GM10248 (cell line): Measurements from ENCODE around the gene PVR.
"Not testable (repeated sequence)": the region's sequence is repeated elsewhere in the genome, so short reads cannot be mapped to it uniquely, and the experiment has no call there.

Source experiments
- CTCF ChIA-PET: fragments of 300-600 bp; sonication (Branson Sonifier 250); formaldehyde crosslinking; extraction: SDS; loops from one replicate; lab custom pipeline; 2021; ENCODE audit warnings: antibody characterized with exemption; lab: Yijun Ruan, JAX
- POLR2A ChIA-PET: fragments of 350-650 bp; sonication (Branson Sonifier 250); formaldehyde crosslinking; extraction: SDS; loops from one replicate; lab custom pipeline; 2020; ENCODE audit warnings: antibody characterized with exemption; lab: Yijun Ruan, JAX
- DNase-seq: peaks from one replicate; pipeline ENCODE4 v3.0.0; 2012; ENCODE audit errors: extremely low spot score
- TF ChIP-seq, protein P1 (sequence below): IDR thresholded peaks from 2 replicates; pipeline ENCODE4 v1.5.1; 2012; ENCODE audit warnings: mild to moderate bottlenecking, low read depth; ENCODE audit errors: extremely low read depth, missing control alignments, control extremely low read depth

Gene PVR

DNA sequence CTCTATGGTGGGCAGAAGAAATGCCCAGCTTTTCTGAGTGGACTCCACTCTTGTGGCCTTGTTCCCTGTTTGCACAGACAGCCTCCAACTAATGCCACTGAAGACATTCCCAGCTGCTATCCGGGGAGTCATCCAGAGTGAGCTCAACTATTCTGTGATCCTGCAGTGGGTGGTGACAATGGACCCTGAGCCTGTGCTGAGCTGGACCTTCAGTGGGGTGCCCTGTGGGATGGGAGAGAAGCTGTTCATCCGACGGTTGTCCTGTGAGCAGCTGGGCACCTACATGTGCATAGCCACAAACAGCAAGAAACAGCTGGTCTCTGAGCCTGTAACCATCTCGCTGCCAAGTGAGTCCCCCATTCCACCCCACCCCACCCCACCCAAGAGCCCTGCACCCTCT is 20.1 kb upstream of the PVR start:
- ChIA-PET CTCF (no interaction called here), POLR2A (no interaction called here)
- no peak for DNase-seq
- TF ChIP-seq, protein P1, sequence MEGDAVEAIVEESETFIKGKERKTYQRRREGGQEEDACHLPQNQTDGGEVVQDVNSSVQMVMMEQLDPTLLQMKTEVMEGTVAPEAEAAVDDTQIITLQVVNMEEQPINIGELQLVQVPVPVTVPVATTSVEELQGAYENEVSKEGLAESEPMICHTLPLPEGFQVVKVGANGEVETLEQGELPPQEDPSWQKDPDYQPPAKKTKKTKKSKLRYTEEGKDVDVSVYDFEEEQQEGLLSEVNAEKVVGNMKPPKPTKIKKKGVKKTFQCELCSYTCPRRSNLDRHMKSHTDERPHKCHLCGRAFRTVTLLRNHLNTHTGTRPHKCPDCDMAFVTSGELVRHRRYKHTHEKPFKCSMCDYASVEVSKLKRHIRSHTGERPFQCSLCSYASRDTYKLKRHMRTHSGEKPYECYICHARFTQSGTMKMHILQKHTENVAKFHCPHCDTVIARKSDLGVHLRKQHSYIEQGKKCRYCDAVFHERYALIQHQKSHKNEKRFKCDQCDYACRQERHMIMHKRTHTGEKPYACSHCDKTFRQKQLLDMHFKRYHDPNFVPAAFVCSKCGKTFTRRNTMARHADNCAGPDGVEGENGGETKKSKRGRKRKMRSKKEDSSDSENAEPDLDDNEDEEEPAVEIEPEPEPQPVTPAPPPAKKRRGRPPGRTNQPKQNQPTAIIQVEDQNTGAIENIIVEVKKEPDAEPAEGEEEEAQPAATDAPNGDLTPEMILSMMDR: no peak

DNA sequence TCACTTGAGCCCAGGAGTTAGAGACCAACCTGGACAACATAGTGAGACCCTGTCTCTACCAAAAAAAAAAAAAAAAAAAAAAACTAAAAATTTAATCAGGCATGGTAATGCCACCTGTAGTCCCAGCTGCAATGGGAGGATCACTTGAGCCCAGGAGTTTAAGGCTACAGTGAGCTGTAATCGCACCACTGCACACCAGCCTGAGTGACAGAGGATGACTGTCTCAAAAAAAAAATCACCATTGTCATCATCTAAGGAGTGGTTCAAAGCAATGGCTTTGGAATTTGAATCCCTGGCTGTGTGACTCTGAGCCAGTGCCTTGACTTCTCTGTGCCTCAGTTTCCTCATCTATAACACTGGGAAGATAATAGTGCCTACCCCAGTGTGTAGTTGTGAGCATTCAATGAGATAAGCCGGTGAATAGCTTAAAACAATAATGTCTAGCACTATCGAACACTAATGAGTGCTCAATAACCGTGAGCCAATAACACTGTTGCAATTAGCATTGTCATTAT is 18.8 kb upstream of the PVR start:
- POLR2A ChIA-PET: no interaction called here
- TF ChIP-seq, protein P1: no peak
- CTCF ChIA-PET: interaction anchor here (1.4 to 1.7 kb wide), 2 partner anchors 9 to 54 kb away, joined by 3 to 5 read pairs; no protein-coding TSS in a partner anchor
- no peak for DNase-seq

DNA sequence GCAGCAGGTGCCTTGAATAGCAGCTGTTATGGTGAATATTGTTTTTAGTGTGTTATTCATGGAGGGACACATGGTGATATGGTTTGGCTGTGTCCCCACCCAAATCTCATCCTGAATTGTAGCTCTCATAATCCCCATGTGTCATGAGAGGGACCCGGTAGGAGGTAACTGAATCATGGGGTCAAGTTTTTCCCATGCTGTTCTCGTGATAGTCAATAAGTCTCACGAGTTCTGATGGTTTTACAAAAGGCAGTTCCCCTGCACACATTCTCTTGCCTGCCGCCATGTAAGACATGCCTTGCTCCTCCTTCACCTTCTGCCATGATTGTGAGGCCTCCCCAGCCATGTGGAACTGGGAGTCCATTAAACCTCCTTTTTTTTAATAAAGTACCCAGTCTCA is 18.1 kb upstream of the PVR start:
- DNase-seq, POLR2A ChIA-PET: not testable (repeated sequence)
- CTCF ChIA-PET: interaction anchor here (1.1 to 1.7 kb wide), 3 partner anchors 8 to 54 kb away, joined by 3 to 5 read pairs (median 3); no protein-coding TSS in a partner anchor

DNA sequence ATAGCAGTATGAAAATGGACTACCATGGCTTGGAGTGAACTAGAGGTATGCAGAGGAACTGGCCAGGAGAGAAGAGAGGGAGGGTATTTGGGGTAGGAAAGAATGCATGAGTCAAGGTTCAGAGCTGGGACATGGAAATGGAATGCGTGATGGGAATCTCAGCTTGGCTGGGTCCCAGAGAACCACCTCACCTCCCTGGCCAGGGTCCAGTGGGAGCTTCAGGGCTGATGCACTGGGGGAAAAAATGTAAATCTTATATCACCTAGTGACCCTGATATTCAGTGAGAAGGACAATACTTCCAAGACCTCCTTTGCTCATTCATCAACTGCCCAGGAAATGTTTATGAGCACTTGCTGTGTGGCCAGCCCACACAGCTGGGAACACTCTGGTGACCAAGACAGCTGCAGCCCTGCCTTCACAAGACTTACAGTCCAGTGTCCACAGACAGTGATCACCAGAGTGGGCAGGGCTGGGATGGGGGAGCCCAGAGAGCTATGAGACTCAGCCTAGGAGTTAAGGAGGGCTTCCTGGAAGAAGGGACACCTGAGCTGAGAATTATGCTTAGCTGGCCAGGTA is 17.6 kb upstream of the PVR start:
- CTCF ChIA-PET: interaction anchor here (1.0 to 1.7 kb wide), 4 partner anchors 8 to 55 kb away, joined by 3 to 5 read pairs (median 3); no protein-coding TSS in a partner anchor
- TF ChIP-seq, protein P1: no peak
- POLR2A ChIA-PET: no interaction called here
- no peak for DNase-seq

DNA sequence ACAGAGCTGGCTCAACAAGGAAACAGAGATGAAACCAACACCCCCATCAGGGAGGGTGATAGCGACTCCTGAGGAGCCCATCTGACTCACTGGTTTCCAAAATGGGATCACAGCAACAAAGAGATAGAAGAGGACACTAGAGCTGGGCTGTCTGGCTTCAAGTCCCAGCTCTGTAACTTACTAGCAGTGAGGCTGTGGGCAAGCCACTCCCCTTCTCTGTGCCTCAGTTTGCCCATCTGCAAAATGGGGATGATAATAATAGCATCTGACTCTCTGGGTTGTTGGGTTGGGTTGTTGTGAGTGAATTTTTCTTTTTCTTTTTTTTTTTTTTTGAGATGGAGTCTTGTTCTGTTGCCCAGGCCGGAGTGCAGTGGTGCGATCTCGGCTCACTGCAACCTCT is 16.1 kb upstream of the PVR start:
- POLR2A ChIA-PET: no interaction called here
- DNase-seq: no peak
- CTCF ChIA-PET: interaction anchor here (1.4 kb wide), 1 partner anchor 13 kb away, joined by 3 read pairs; no protein-coding TSS in a partner anchor
- TF ChIP-seq, protein P1: no peak

DNA sequence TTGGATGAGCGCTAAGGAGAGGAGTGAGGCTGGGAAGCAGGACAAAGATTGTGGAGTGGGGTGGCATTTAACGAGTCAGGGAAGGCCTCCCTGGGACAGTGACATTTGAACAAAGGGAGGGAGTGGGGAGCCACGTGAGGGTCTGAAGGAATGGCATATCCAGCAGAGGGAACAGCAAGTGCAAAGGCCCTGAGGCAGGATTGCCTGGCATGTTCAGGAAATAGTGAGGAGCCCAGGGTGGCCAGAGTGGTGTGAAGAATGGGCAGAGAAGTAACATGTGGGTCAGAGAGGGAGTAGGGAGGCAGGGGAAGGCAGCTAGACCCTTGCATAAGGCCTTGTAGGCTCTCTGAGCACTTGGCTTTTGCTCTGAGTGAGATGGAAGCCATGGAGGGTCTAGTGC is 14.9 kb upstream of the PVR start:
- DNase-seq: no peak
- ChIA-PET CTCF (interaction anchor here (1.1 kb wide), 1 partner anchor 28 kb away, joined by 3 read pairs; no protein-coding TSS in a partner anchor), POLR2A (no interaction called here)
- TF ChIP-seq, protein P1: no peak

DNA sequence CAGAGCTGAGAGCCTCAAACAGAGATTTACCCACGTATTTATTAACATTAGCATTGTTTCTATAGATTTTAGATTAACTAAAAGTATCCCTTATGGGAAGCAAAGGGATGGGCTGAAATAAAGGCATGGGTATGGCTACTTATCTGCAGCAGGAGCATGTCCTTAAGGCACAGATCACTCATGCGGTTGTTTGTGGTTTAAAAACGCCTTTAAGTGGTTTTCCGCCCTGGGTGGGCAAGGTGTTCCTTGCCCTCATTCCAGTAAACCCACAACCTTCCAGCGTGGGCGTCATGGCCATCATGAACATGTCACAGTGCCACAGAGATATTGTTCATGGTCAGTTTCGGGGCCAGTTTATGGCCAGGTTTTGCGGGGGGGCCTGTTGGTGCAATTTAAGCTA is 12.1 kb upstream of the PVR start:
- CTCF ChIA-PET: interaction anchor here (1.5 to 2.2 kb wide), 2 partner anchors 61 to 140 kb away, joined by 4 to 6 read pairs; no protein-coding TSS in a partner anchor
- DNase-seq, POLR2A ChIA-PET: not testable (repeated sequence)

DNA sequence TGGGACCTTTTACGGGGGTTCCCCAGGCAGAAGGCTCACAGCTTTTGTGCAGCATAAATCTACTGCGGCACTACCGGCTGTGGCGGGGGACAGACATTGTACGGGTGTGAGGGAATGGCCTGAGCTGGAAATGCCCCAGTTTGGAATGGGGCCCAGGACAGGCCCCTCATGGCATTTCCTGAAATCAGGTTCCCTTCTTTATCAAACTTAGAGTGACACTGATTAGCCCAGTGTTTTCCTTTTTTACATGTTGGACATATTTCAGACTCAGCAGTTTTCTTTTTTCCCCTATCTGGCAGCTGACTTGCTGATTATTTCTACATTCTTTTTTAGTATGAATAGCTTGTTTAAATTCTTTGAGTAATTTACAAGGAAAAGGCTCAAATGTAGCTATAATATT is 9.7 kb upstream of the PVR start:
- CTCF ChIA-PET: interaction anchor here (0.7 to 1.7 kb wide), 2 partner anchors 8 to 23 kb away, joined by 3 to 6 read pairs; no protein-coding TSS in a partner anchor
- POLR2A ChIA-PET, DNase-seq: not testable (repeated sequence)
